ENCODE data around the gene ATP6V1E1. TPM values are rescaled to one million over a fixed set of nuclear protein-coding genes. Genes with fewer than 3 reads are reported as not detected.
"Not testable (repeated sequence)": the region's sequence is repeated elsewhere in the genome, so short reads cannot be mapped to it uniquely, and the experiment has no call there.

The ATP6V1E1 gene
- polyA plus RNA-seq, 1 donor from 2014 or later: 113 TPM

GRCh38 chr22:17581056-17581455, 47.5 kb downstream of the ATP6V1E1 start:
- no peak overlapping the region for H3K27ac Mint-ChIP-seq
- no peaks in the 10 kb centered on the region for H3K36me3 Mint-ChIP-seq
- no peaks in the 10 kb centered on the region for H3K9me3 Mint-ChIP-seq
- H3K4me3 Mint-ChIP-seq: no peak overlapping the region
- H3K27me3 Mint-ChIP-seq: no peaks in the 10 kb centered on the region
- H3K4me1 Mint-ChIP-seq: no peaks in the 10 kb centered on the region

DNA sequence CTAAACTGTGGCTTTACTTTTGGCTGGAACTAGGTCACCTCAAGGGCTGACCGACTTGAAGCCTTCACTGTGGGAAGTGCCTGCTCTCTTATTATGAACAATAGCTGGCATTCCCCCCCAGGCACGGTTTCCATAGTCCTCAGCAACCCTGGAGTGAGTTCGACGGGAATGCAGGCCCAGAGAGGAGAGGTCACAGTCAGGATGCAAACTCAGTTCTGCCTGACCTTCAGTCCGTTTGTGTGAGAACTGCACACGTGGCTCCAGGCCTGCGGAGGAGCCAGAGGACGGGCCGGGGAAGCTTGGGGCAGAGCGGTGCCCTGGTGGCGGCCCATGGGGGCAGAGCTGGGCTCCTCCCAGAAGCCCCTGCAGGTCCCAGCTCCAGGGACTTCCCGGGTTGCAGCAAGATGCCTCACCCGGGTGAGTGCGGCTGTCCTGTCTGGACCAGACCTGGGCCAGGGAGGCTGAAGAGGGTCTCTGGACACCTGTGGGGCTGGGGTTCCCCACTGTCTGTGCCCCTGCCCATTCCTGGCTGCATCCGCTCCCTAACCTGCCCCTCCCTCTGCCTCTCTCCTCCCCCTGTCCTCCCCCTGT, 48.0 kb downstream of the ATP6V1E1 start:
- Mint-ChIP-seq H3K27ac (no peak overlapping the region), H3K27me3 (no peaks in the 10 kb centered on the region), H3K4me1 (no peaks in the 10 kb centered on the region), H3K36me3 (no peaks in the 10 kb centered on the region), H3K4me3 (no peak overlapping the region), H3K9me3 (no peaks in the 10 kb centered on the region)

- no peaks in the 10 kb centered on the region for H3K36me3 Mint-ChIP-seq
Observed at GRCh38 chr22:17579535-17579981, 49.0 kb downstream of the ATP6V1E1 start.

GRCh38 chr22:17578136-17578754, 50.3 kb downstream of the ATP6V1E1 start:
- Mint-ChIP-seq H3K4me3 (no peak overlapping the region), H3K9me3 (no peaks in the 10 kb centered on the region), H3K36me3 (no peaks in the 10 kb centered on the region), H3K27me3 (no peaks in the 10 kb centered on the region), H3K4me1 (no peaks in the 10 kb centered on the region), H3K27ac (no peak overlapping the region)

More at GRCh38 chr22:17579535-17579981, 49.0 kb downstream of the ATP6V1E1 start:
- Mint-ChIP-seq H3K9me3 (no peaks in the 10 kb centered on the region), H3K27me3 (no peaks in the 10 kb centered on the region), H3K4me3 (no peak overlapping the region), H3K4me1 (no peaks in the 10 kb centered on the region), H3K27ac (no peak overlapping the region)

DNA sequence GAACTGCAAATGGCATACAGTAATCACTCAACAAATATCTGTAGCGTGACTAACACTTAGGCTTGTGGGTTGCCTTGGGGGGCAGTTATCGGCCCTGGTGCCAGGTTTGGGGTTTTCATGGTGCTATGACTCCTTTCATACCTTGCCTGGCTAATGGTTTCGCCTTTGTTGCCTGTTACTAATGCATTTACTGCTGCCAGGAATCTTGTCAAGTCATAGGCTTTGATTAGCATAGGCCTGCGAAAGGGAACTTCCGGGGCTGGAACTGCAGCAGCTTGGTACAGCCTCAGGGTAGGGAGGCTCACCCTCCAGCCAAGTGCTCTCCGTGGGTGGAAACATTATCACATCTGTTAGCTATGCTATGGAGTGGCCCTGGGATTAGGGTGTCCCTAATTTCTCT, 52.1 kb downstream of the ATP6V1E1 start:
- Mint-ChIP-seq H3K9me3 (no peaks in the 10 kb centered on the region), H3K27me3 (peaks cover 1% of the 10 kb centered on the region), H3K4me3 (no peak overlapping the region), H3K4me1 (no peaks in the 10 kb centered on the region), H3K27ac (no peak overlapping the region), H3K36me3 (no peaks in the 10 kb centered on the region)

DNA sequence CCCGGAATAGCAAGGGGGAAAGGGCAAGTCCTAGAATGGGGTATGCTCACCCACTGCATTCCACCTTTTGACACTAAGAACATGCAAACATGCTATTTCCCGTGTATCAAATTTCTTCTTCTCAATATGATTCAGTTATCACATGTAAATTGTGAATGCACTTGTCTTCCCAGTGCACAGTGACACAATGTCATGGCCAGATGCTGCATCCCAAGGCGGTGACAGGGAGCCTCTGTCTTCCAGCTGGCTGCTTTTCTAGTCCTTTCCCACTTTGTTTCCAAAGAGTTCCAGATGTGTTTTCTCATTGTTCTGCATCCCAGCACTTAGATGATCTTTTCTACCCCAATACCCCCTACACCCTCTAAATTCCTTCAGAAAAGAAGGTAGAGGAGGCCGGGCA, 52.9 kb downstream of the ATP6V1E1 start:
- H3K4me3 Mint-ChIP-seq: no peak overlapping the region
- H3K9me3 Mint-ChIP-seq: no peaks in the 10 kb centered on the region
- H3K27ac Mint-ChIP-seq: no peak overlapping the region
- H3K36me3 Mint-ChIP-seq: no peaks in the 10 kb centered on the region
- H3K27me3 Mint-ChIP-seq: peaks cover 9% of the 10 kb centered on the region
- no peaks in the 10 kb centered on the region for H3K4me1 Mint-ChIP-seq

- no peak overlapping the region for H3K27ac Mint-ChIP-seq
- H3K36me3 Mint-ChIP-seq: no peaks in the 10 kb centered on the region
- no peak overlapping the region for H3K4me3 Mint-ChIP-seq
- no peaks in the 10 kb centered on the region for H3K9me3 Mint-ChIP-seq
- H3K4me1 Mint-ChIP-seq: no peaks in the 10 kb centered on the region
- peaks cover 12% of the 10 kb centered on the region for H3K27me3 Mint-ChIP-seq
Observed at GRCh38 chr22:17575151-17575550, 53.4 kb downstream of the ATP6V1E1 start.

GRCh38 chr22:17570851-17571631, 57.5 kb downstream of the ATP6V1E1 start:
- H3K4me3 Mint-ChIP-seq: no peak overlapping the region
- no peaks in the 10 kb centered on the region for H3K36me3 Mint-ChIP-seq
- H3K4me1 Mint-ChIP-seq: no peaks in the 10 kb centered on the region
- H3K27ac Mint-ChIP-seq: no peak overlapping the region
- H3K9me3 Mint-ChIP-seq: no peaks in the 10 kb centered on the region
- H3K27me3 Mint-ChIP-seq: peaks cover 18% of the 10 kb centered on the region

DNA sequence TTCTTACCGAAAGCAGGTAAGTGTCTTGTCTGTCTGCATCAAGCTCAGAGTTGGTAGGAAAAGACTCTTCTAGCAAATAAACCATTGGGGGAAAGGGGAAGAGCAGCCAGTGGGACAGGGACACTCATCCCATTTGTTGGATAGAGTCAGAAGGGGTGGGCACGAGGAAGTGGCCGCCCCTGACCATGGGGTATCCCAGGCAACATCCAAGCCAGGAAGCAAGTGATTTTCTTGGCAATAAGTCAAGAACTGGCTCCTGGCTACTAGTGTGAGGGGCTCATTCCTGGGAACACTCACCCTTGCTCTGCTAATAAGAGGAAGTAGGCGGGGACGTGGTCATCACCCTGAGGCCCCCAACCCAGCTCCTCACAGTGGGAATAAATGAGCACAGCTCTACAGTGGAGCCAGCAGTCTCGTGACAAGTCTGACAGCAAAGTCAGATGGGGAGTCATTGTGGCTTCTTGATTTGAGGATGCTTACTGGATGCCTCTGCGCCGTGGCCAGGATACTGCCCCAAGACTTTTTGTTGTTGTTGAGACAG, 58.5 kb downstream of the ATP6V1E1 start:
- Mint-ChIP-seq H3K9me3 (no peaks in the 10 kb centered on the region), H3K27ac (no peak overlapping the region), H3K4me1 (no peaks in the 10 kb centered on the region), H3K36me3 (no peaks in the 10 kb centered on the region), H3K4me3 (peak overlapping the region in 1 of 4 donors; percentile 47), H3K27me3 (peaks cover 18% of the 10 kb centered on the region)

DNA sequence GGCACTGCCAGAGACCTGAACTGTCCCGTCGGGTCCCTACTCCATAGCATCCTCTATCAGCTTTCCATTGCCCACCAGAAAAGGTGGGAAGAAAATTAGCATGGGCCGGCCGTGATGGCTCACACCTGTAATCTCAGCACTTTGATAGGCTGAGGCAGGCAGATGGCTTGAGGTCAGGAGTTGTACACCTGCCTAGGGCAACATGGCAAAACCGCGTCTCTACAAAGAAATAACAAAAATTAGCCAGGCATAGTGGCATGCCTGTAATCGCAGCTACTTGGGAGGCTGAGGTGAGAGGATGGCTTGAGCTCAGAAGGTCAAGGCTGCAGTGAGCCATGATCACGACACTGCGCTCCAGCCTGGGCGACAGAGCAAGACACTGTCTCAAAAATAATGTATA, 61.8 kb downstream of the ATP6V1E1 start:
- Mint-ChIP-seq H3K27ac (no peak overlapping the region), H3K9me3 (no peaks in the 10 kb centered on the region), H3K36me3 (no peaks in the 10 kb centered on the region), H3K27me3 (peaks cover 20% of the 10 kb centered on the region), H3K4me1 (no peaks in the 10 kb centered on the region), H3K4me3 (no peak overlapping the region)

DNA sequence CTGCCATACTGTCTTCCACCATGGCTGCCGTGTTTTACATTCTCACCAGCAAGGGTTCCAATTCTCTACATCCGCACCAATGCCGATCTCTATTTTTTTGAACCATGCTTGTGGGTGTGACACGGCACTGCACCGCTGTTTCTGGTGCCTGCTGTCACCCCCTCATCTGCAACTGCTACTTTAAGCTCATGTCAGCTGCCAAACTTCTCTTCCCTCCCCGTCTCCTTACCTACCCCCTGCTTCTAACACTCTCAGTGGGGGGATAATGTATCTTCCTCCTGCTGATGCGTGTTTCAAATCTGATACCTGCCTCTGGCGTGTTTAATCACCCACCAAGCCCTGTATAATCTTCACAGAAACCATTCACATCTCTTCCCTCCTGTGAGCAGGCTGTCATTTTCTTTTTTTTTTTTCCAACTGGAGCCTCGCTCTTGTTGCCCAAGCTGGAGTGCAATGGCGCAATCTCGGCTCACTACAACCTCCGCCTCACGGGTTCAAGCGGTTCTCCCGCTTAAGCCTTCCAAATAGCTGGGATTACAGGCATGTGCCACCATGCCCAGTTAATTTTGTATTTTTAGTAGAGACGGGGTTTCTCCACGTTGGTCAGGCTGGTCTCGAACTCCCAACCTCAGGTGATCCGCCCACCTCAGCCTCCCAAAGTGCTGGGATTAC, 62.4 kb downstream of the ATP6V1E1 start:
- not testable (repeated sequence) for H3K4me3 Mint-ChIP-seq

DNA sequence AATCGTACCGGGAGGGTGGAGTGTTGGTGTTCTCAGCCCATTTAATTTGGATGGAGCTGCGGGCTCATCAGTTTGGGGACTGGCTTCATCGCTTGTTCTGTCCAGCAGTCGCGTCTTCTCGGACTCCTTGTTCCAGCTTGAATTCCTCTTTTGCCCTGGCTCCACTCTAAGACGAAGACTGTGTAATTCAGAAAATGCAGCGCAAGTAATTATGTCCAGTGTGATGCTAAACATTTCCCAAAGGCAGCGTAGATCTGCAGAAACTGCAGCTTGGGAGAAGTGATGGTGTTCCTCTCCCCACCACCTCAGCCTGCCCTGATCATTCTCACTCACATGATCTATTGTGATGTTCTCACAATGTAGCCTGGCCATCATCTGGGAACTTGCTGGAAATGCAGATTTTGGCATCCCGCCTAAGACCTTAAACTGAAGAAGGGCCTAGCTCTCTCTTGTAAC, 64.6 kb downstream of the ATP6V1E1 start:
- Mint-ChIP-seq H3K4me3 (no peak overlapping the region), H3K27me3 (peaks cover 6% of the 10 kb centered on the region), H3K36me3 (no peaks in the 10 kb centered on the region), H3K27ac (no peak overlapping the region), H3K4me1 (no peaks in the 10 kb centered on the region), H3K9me3 (no peaks in the 10 kb centered on the region)

More for the DNA sequence above, 62.4 kb downstream of the ATP6V1E1 start:
- not testable (repeated sequence) for H3K9me3 Mint-ChIP-seq, H3K4me1 Mint-ChIP-seq, H3K27ac Mint-ChIP-seq, H3K36me3 Mint-ChIP-seq
- peaks cover 16% of the 10 kb centered on the region for H3K27me3 Mint-ChIP-seq

GRCh38 chr22:17562906-17563870, 65.4 kb downstream of the ATP6V1E1 start, which contains the start of gene SLC25A18:
Gene SLC25A18 (plus strand): TSS chr22:17563498. CDS start chr22:17579945, 16,447 bp downstream.
- Mint-ChIP-seq H3K27ac (no peak within 1 kb of the TSS), H3K4me1 (peaks cover 0 to 2% (median 0%) of the 10 kb centered on the region in 3 donors), H3K4me3 (no peak within 1 kb of the TSS), H3K9me3 (no peaks in the 10 kb centered on the region), H3K27me3 (peaks cover 9% of the 10 kb centered on the region), H3K36me3 (no peaks in the 10 kb centered on the region)

DNA sequence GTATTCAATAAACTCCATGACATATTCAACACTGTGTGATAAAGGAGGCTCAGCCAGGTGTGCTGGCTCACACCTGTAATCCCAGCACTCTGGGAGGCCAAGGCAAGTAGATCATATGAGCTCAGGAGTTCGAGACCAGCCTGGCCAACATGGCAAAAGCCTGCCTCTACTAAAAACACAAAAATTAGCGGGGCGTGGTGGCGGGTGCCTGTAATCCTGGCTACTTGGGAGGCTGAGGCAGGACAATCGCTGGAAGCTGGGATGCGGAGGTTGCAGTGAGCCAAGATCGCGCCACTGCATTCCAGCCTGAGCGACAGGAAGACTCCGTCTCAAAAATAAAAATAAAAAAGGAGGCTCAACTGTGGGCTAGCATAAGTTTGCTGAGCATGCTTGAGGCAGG, 69.4 kb downstream of the ATP6V1E1 start:
- Mint-ChIP-seq H3K9me3 (no peaks in the 10 kb centered on the region), H3K36me3 (peaks cover 2% of the 10 kb centered on the region), H3K27me3 (peaks cover 8% of the 10 kb centered on the region), H3K4me3 (no peak overlapping the region), H3K27ac (peak overlapping the region in 1 of 3 donors; percentile 13), H3K4me1 (peaks cover 0 to 2% (median 0%) of the 10 kb centered on the region in 3 donors)
